ENCODE data around the gene RPL22. TPM values are rescaled to one million over a fixed set of nuclear protein-coding genes. Genes with fewer than 3 reads are reported as not detected.

The RPL22 gene
- total and polyA plus RNA-seq, 2 of the 13 experiments (the other 11 are each of a cell fraction or from before 2014, with no cell fraction given): 214 to 545 TPM

- TF ChIP-seq ZNF724P (CRISPR knock-in tag; IDR thresholded peaks at IDR 0.05; ENCODE audit: borderline replicate concordance): peak; percentile 96
- TF ChIP-seq KLF16 (CRISPR knock-in tag; IDR thresholded peaks at IDR 0.05): peak; percentile 56 to 99; a peak in 2 of 4 replicates
- no peak for TF ChIP-seq HNRNPUL1 (IDR thresholded peaks at IDR 0.05; ENCODE audit: low read depth, low read length)
- peak; percentile 99 for TF ChIP-seq ZNF792 (CRISPR knock-in tag; IDR thresholded peaks at IDR 0.05)
- TF ChIP-seq ASH2L (IDR thresholded peaks at IDR 0.05; ENCODE audit: insufficient read length, low read depth, low read length): no peak
- peak; percentile 81 for TF ChIP-seq ZNF687 (CRISPR knock-in tag; IDR thresholded peaks at IDR 0.05)
- TF ChIP-seq BORCS8-MEF2B (CRISPR knock-in tag; IDR thresholded peaks at IDR 0.05): peak; percentile 99
- 0 out of 2 replicates have a peak, but pooled peaks have one; percentile 67 for TF ChIP-seq ZNF619 (CRISPR knock-in tag; IDR thresholded peaks at IDR 0.05)
- TF ChIP-seq ZBTB26 (CRISPR knock-in tag; IDR thresholded peaks at IDR 0.05; ENCODE audit: borderline replicate concordance): peak; percentile 97
- peak; percentile 98 for TF ChIP-seq ZC3H13 (CRISPR knock-in tag; IDR thresholded peaks at IDR 0.05)
- peak; percentile 99 for TF ChIP-seq BCL3 (CRISPR knock-in tag; IDR thresholded peaks at IDR 0.05)
- peak; percentile 93 for TF ChIP-seq STAG1 (CRISPR knock-in tag; IDR thresholded peaks at IDR 0.05)
- TF ChIP-seq ZNF841 (CRISPR knock-in tag; IDR thresholded peaks at IDR 0.05; ENCODE audit: borderline replicate concordance): peak; percentile 97
- TF ChIP-seq ADNP (CRISPR knock-in tag; IDR thresholded peaks at IDR 0.05): 0 out of 2 replicates have a peak, but pooled peaks have one; percentile 37
- TF ChIP-seq ZNF33B (CRISPR knock-in tag; IDR thresholded peaks at IDR 0.05): peak; percentile 96
- TF ChIP-seq STAT5B (CRISPR knock-in tag; IDR thresholded peaks at IDR 0.05): peak; percentile 98
- peak; percentile 84; the same call in 1 of the 2 replicates for TF ChIP-seq KDM1A (CRISPR knock-in tag; IDR thresholded peaks at IDR 0.05)
- no peak for TF ChIP-seq GATA4 (IDR thresholded peaks at IDR 0.05; ENCODE audit: borderline replicate concordance, low read depth)
- no peak for TF ChIP-seq BCLAF1 (IDR thresholded peaks at IDR 0.05)
- TF ChIP-seq ZNF558 (CRISPR knock-in tag; IDR thresholded peaks at IDR 0.05; ENCODE audit: borderline replicate concordance): peak; percentile 98; the same call in 1 of the 2 replicates
- TF ChIP-seq KLF11 (CRISPR knock-in tag; IDR thresholded peaks at IDR 0.05): peak; percentile 99
Observed at GRCh38 chr1:6245086-6245868, 45.9 kb upstream of the RPL22 start (continued).
